Ectodermal cell (in vitro differentiated cells): ENCODE data around the gene AOAH.

Experiments used
- H3K27ac ChIP-seq: 2 replicates; pipeline ENCODE4 v1.7.0; 2013; ENCODE audit warnings: mild to moderate bottlenecking, low read depth, low read length; ENCODE audit not compliant: insufficient read depth, poor library complexity, severe bottlenecking
- H3K27me3 ChIP-seq: 2 replicates; pipeline ENCODE4 v1.7.0; 2013; ENCODE audit warnings: mild to moderate bottlenecking, low read length; ENCODE audit not compliant: insufficient read depth, control insufficient read depth, poor library complexity, severe bottlenecking
- H3K36me3 ChIP-seq: one replicate; pipeline ENCODE4 v1.7.0; 2013; ENCODE audit warnings: low read length; ENCODE audit not compliant: control insufficient read depth, insufficient read depth
- H3K4me1 ChIP-seq: one replicate; pipeline ENCODE4 v1.7.0; 2013; ENCODE audit warnings: low read length; ENCODE audit not compliant: control insufficient read depth, insufficient read depth
- H3K4me3 ChIP-seq: 2 replicates; pipeline ENCODE4 v1.7.0; 2013; ENCODE audit warnings: low read depth, low read length, control low read depth; ENCODE audit not compliant: insufficient read depth
- H3K9me3 ChIP-seq: 2 replicates; pipeline ENCODE4 v1.7.0; 2013; ENCODE audit warnings: mild to moderate bottlenecking, low read length, moderate library complexity; ENCODE audit not compliant: control insufficient read depth
- WGBS, 2 experiments: methylation state at CpG; one replicate each; pipeline ENCODE4 v1.1.7; 2013; ENCODE audit warnings: missing lambda C conversion rate in 2 of 2; 5-methylcytosine and 5-hydroxymethylcytosine counted together

Gene AOAH

DNA sequence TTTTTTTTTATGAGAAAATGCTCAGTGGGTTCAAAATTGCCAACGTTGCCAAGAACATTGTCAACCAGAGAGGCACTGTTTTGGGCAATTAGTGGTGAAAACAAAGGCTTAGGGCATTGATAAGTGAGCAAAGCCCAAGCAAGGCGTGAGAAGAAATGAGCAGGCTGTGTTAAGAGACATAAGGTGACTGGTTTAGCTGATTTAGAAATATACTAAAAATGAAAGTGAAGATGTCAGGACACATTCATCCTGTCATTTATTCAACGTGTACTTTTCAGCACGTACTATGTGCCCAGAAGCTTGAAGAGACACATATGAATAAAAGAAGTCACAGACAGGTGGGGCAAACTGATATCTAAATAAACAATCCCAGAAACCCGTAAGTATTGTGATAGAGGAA lies 31.8 kb downstream of the AOAH start:
- Histone ChIP-seq H3K4me1 (no peaks in the 10 kb centered on the region), H3K27me3 (no peaks in the 10 kb centered on the region), H3K4me3 (no peak overlapping the region), H3K36me3 (no peaks in the 10 kb centered on the region), H3K27ac (no peak overlapping the region), H3K9me3 (no peaks in the 10 kb centered on the region)
- WGBS, 2 experiments: 72 to 76% methylated on average over 5 of the region's 5 CpGs

GRCh38 chr7:36691983-36692382 lies 32.3 kb downstream of the AOAH start:
- Histone ChIP-seq H3K27me3 (no peaks in the 10 kb centered on the region), H3K9me3 (no peaks in the 10 kb centered on the region), H3K36me3 (no peaks in the 10 kb centered on the region), H3K4me1 (no peaks in the 10 kb centered on the region), H3K4me3 (no peak overlapping the region), H3K27ac (no peak overlapping the region)
- WGBS, 2 experiments: 71 to 72% methylated on average over 4 of the region's 4 CpGs

DNA sequence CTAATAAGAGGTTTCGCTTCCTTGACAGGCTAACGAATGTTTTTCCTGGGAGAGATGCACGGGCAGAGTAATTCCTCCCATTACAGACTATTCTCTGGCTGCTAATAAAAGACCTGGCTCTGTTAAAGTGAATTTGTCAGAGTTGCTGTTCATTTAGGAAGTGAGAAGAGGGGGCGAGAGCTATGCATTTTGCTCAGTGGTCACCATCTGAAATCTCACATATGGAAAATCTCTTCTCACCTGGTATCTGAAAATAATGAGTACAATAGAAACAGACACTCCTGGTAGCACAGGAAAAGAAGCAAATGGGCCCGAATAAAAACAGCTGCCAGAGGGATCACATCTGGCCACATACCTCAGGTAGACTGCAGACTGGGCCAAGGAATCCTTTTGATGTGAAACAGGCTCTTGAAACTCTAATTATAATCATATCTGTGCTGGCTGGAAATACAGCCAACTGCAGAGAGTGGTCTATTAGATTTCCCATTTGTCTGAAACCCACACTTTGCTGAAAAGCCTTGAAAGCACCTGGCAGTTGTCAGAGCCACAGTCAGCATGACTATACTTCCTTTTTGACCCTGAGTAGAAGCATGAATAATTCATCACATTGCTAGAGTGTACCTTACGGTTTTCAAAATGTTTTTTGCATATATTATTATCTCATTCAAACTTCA lies 33.6 kb downstream of the AOAH start:
- Histone ChIP-seq H3K4me3 (no peak overlapping the region), H3K4me1 (no peaks in the 10 kb centered on the region), H3K27ac (no peak overlapping the region), H3K36me3 (no peaks in the 10 kb centered on the region), H3K9me3 (no peaks in the 10 kb centered on the region), H3K27me3 (no peaks in the 10 kb centered on the region)
- 89 to 90% methylated on average over 5 to 6 of the region's 6 CpGs for WGBS, 2 experiments

DNA sequence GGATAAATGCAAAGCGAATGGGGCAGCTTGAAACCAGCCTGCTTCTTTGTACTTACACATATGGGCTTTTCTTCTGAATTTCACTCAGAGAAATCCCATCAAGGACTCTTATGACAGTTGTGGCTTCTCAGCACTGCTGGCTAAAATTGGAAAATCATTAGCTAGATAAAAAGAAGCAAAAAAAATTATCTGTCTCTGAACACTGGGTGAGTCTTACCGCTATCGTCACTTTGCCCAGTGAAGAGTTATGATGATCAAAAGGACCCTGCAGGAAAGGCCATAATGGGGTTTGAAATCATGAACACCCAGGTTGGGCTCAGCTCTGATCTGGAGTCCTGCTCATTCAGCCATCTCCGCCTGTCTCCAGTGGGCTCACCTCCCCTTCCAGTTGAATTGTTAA lies 34.3 kb downstream of the AOAH start:
- Histone ChIP-seq H3K9me3 (no peaks in the 10 kb centered on the region), H3K27ac (no peak overlapping the region), H3K36me3 (no peaks in the 10 kb centered on the region), H3K4me3 (no peak overlapping the region), H3K27me3 (no peaks in the 10 kb centered on the region), H3K4me1 (no peaks in the 10 kb centered on the region)
- 88 to 93% methylated on average over 4 of the region's 4 CpGs for WGBS, 2 experiments

- H3K4me3 ChIP-seq: no peak overlapping the region
- H3K27me3 ChIP-seq: no peaks in the 10 kb centered on the region
- H3K4me1 ChIP-seq: no peaks in the 10 kb centered on the region
- WGBS, 2 experiments: 85 to 88% methylated on average over 5 of the region's 5 CpGs
- no peaks in the 10 kb centered on the region for H3K36me3 ChIP-seq
- H3K27ac ChIP-seq: no peak overlapping the region
- H3K9me3 ChIP-seq: no peaks in the 10 kb centered on the region
Measured at GRCh38 chr7:36686499-36686898, 37.8 kb downstream of the AOAH start.

DNA sequence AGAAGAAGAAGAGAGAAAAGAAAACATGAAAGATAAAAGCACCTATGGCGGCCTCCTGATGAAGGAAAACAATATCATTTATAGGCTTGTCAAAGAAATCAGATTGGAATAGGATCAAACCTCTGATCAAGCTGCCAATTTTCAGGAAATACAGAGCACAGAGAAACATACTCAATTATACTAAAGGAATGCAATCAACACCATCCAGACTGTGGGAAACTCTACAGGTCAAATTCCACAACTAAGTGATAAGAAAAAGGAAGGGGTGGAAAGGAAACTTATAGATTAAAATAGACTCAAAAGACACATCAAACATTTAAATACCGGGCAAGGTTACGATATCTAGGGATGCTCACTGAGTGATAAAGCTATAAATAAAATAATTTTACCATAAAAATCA lies 39.3 kb downstream of the AOAH start:
- no peaks in the 10 kb centered on the region for H3K4me1 ChIP-seq
- no peaks in the 10 kb centered on the region for H3K27me3 ChIP-seq
- H3K4me3 ChIP-seq: no peak overlapping the region
- 100% methylated on average over 1 of the region's 3 CpGs; no CpG with 5 or more reads in 1 of the 2 experiments for WGBS, 2 experiments
- H3K36me3 ChIP-seq: no peaks in the 10 kb centered on the region
- H3K27ac ChIP-seq: no peak overlapping the region
- no peaks in the 10 kb centered on the region for H3K9me3 ChIP-seq

DNA sequence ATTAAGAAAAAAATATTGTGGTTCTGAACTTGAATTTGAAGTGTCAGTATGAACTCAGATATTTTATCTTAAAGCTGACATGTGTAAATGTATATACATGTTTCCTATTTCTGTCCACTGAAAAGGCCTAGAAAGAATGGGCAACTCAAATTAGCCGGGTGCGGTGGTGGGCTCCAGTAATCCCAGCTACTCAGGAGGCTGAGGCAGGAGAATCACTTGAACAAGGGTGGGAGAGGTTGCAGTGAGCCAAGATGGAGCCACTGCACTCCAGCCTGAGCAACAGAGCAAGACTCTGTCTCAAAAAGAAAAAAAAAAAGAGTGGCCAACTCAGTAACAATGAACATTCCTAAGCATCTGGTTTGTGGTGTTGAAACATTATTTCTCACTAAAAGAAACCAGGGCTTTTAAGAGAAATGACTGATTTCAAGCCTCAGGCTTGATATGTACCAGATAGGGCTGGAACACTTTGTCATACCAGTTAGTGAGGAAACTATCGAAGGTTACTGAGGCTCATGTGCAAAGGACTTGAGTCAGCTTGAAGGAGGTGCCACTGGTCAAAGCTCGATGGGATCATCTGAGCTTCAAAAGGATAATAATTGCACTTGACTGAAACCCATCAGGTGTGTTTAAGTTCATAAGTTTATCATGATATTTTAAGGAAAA lies 40.5 kb downstream of the AOAH start:
- Histone ChIP-seq H3K36me3 (no peaks in the 10 kb centered on the region), H3K9me3 (no peaks in the 10 kb centered on the region), H3K4me3 (no peak overlapping the region), H3K4me1 (no peaks in the 10 kb centered on the region), H3K27me3 (no peaks in the 10 kb centered on the region), H3K27ac (no peak overlapping the region)
- WGBS, 2 experiments: 93 to 96% methylated on average over 4 of the region's 4 CpGs

- Histone ChIP-seq H3K27me3 (no peaks in the 10 kb centered on the region), H3K4me1 (no peaks in the 10 kb centered on the region), H3K27ac (no peak overlapping the region), H3K9me3 (no peaks in the 10 kb centered on the region), H3K4me3 (no peak overlapping the region), H3K36me3 (no peaks in the 10 kb centered on the region)
- WGBS, 2 experiments: 97 to 100% methylated on average over 1 of the region's 1 CpG
Measured at GRCh38 chr7:36683111-36683510, 41.2 kb downstream of the AOAH start.

- H3K27ac ChIP-seq: no peak overlapping the region
Measured at GRCh38 chr7:36682102-36682501, 42.2 kb downstream of the AOAH start.

DNA sequence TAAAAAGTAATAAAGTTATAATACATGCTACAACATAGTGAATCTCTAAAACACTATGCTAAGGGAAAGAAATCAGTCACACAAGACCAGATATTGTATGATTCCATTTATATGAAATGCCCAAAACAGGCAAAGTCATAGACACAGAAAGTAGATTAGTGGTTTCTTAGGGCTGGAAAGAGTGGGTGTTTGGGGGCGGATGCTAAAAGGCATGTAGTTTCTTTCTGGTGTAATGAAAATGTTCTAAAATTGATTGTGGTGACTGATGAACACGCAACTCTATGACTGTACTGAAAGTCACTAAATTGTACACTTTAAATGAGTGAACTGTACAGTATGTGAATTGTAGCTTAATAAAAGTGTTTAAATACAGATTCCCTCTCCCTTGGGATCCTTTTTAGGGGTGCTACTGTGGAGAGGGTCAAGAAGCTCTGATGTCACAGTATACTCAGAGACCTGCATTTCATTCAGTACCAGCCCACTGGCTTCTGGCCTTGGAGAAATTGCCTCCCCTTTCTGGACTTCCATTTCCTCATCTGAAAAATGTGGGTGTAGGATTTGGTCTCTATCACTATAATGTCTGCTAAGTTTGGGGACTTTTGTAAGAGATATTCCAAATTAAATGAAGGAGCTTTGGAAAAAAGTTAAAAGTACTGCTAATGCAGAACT lies 46.4 kb downstream of the AOAH start:
- H3K4me3 ChIP-seq: no peak overlapping the region
- no peak overlapping the region for H3K27ac ChIP-seq
- H3K27me3 ChIP-seq: no peaks in the 10 kb centered on the region
- H3K36me3 ChIP-seq: no peaks in the 10 kb centered on the region
- 87 to 97% methylated on average over 2 of the region's 2 CpGs for WGBS, 2 experiments
- H3K4me1 ChIP-seq: no peaks in the 10 kb centered on the region
- H3K9me3 ChIP-seq: no peaks in the 10 kb centered on the region

More at GRCh38 chr7:36682102-36682501, 42.2 kb downstream of the AOAH start:
- 95 to 100% methylated on average over 2 of the region's 2 CpGs for whole genome bisulfite sequencing, 2 experiments
- no peak overlapping the region for H3K4me3 ChIP-seq
- no peaks in the 10 kb centered on the region for H3K9me3 ChIP-seq
- no peaks in the 10 kb centered on the region for H3K4me1 ChIP-seq
- H3K27me3 ChIP-seq: no peaks in the 10 kb centered on the region
- H3K36me3 ChIP-seq: no peaks in the 10 kb centered on the region
